ENCODE results near the gene TXNDC8.

DNA sequence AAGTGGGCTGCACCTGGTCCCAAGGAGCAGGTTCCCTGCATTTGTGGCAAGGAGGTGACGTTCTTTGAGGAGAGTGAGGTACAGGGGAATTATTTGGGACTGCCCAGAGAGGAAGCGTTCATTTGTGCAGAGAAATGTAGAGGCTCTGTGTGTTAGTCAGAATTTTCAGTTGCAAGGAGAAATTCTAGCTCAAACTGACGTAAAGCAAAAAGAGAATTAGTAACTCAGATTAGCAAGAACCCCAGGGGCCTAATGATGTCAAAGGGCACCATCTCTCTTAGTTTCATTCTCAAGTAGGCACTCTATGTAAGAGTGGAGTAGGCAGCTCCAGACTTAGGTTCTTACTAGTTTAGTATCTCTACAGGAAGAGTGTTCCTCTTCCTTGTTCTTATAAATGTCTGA is 79.0 kb downstream of the TXNDC8 start:
- no peak for TF ChIP-seq GATA3 (IDR thresholded peaks at IDR 0.05; ENCODE audit: low read depth, low read length)
- TF ChIP-seq GATA2 (IDR thresholded peaks at IDR 0.05; ENCODE audit: low read depth, low read length): no peak

Measured in SH-SY5Y (cell line).